Measurements from ENCODE around the gene FES.

The FES gene

DNA sequence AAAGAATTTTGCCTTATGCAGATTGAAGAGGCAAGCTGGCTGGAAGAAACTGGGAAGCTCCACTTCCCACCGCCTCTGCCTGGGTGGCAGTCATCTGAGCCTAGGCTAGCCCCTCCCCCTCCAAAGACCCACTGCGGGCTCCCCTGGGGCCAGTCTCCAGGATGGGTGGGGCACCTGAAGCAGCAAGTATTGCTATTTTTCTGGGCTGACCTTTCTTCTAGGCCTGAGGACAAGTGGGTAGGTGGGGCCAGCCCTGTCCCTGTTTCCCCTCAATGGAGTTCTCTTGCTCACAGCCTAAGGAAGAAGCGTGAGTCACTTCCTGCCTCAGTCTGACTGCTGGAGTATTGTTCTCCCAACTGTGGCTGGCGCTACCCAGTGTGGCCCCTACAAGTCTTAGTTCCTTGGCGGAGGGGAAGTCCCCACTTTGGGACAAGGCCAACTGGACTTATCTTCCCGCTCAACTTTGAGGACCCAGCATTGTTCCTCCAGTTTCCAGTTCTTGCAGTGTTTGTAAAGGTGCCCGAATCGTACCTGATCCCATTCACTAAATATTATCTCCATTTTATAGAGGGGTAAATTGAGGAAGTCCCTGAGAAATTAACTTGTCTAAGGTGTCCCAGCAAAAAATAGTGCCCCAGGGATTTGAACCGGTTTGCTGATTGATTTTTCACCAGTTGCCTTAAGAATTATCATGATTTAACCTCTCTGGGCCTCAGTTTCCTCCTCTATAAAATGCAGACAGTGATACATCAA lies 14.5 kb upstream of the FES start:
- TF ChIP-seq TAF1 (IDR thresholded peaks at IDR 0.05; ENCODE audit: borderline replicate concordance, insufficient read depth, low read length) (peak; percentile 76; the same call in 1 of the 2 replicates), FOXP2 (optimal IDR thresholded peaks at IDR 0.05; ENCODE audit: borderline replicate concordance, extremely low read depth, extremely low read length, insufficient read depth) (peak; percentile 28), SIN3A (IDR thresholded peaks at IDR 0.05; ENCODE audit: borderline replicate concordance, insufficient read depth, low read length) (peak; percentile 91; the same call in 1 of the 2 replicates), POLR2AphosphoS5 (IDR thresholded peaks at IDR 0.05; ENCODE audit: low read depth, low read length) (peak; percentile 75; the same call in 1 of the 2 replicates)
- TF ChIP-seq, protein P1, sequence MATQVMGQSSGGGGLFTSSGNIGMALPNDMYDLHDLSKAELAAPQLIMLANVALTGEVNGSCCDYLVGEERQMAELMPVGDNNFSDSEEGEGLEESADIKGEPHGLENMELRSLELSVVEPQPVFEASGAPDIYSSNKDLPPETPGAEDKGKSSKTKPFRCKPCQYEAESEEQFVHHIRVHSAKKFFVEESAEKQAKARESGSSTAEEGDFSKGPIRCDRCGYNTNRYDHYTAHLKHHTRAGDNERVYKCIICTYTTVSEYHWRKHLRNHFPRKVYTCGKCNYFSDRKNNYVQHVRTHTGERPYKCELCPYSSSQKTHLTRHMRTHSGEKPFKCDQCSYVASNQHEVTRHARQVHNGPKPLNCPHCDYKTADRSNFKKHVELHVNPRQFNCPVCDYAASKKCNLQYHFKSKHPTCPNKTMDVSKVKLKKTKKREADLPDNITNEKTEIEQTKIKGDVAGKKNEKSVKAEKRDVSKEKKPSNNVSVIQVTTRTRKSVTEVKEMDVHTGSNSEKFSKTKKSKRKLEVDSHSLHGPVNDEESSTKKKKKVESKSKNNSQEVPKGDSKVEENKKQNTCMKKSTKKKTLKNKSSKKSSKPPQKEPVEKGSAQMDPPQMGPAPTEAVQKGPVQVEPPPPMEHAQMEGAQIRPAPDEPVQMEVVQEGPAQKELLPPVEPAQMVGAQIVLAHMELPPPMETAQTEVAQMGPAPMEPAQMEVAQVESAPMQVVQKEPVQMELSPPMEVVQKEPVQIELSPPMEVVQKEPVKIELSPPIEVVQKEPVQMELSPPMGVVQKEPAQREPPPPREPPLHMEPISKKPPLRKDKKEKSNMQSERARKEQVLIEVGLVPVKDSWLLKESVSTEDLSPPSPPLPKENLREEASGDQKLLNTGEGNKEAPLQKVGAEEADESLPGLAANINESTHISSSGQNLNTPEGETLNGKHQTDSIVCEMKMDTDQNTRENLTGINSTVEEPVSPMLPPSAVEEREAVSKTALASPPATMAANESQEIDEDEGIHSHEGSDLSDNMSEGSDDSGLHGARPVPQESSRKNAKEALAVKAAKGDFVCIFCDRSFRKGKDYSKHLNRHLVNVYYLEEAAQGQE (IDR thresholded peaks at IDR 0.05; ENCODE audit: insufficient read depth in 1 of 2, low read depth in 2 of 2, low read length in 2 of 2), result peak in 1 of 2 experiments; percentile 52; a peak in 1 of 4 replicates

DNA sequence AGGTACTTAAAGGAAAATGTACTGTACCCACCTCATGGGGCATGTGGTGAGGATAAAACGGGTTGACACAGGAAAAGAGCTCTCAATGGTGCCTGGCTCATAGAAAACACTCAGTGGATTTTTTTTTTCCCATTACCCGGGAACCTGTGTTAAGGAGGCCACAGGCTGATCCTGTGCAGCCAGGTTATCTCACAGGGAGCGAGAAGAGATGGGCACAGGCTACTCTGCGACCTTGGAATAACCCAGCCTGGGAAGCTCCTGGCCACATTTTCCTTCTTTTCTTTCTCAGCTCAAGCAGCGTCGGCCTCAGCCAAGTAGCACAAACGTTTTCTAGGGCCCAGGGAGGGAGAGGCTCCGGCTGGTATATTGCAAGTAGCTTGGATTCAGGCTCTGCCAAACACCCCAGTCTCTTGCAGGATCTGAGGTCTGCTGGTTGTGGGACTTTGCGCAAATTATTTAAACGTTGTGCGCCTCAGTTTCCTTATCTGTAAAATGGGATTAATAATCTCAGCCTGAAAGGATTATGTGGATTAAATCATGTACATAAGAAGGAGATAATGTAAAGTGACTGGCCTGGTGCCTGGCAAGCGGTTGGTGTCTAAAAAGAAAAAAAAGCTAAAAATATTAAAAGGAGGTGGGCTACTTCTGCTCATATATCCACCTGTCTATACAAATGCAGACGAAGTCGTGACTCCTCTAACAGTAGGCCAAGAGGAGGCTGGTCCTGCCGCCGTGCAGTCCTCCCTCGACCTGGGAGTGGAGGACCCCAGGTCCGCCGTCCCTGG lies 13.8 kb upstream of the FES start:
- TF ChIP-seq POLR2AphosphoS5 (IDR thresholded peaks at IDR 0.05; ENCODE audit: low read depth, low read length), result no peak
- TF ChIP-seq TAF1 (IDR thresholded peaks at IDR 0.05; ENCODE audit: borderline replicate concordance, insufficient read depth, low read length), result peak; percentile 47; the same call in 1 of the 2 replicates

DNA sequence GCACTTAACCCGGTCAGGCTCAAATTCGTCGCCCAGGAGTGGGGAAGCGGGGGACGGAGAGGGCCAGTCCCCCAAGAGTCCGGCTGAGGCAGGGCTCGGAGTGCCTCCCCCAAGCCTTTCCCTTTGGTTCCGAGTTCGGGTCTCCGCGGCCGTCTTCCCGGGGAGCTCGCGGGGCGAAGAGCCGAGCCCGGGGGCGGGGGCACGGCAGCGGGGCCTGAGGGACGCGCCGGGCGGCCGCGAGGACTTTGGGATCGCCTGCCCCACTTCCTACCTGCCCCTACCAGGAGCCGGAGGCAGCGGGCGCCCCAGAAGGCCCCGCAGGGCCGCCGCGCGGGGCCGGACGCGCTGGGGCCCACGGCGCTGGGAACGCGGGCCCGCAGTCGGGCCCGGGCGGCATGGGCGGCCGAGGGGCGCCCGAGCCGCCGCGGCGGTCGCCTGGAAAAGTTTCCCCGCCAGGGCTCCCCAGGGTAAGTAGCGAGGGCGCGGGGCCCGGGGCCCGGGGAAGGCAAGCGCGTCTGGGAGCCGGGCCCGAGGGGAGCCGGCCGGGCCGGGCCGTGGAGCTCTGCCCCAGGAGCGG lies 13.1 kb upstream of the FES start:
- TF ChIP-seq, protein P1 (IDR thresholded peaks at IDR 0.05; ENCODE audit: insufficient read depth in 1 of 2, low read depth in 2 of 2, low read length in 2 of 2), result no peak
- TF ChIP-seq TAF1 (IDR thresholded peaks at IDR 0.05; ENCODE audit: borderline replicate concordance, insufficient read depth, low read length) (no peak), SIN3A (IDR thresholded peaks at IDR 0.05; ENCODE audit: borderline replicate concordance, insufficient read depth, low read length) (no peak), FOXP2 (optimal IDR thresholded peaks at IDR 0.05; ENCODE audit: borderline replicate concordance, extremely low read depth, extremely low read length, insufficient read depth) (no peak), POLR2AphosphoS5 (IDR thresholded peaks at IDR 0.05; ENCODE audit: low read depth, low read length) (no peak)

DNA sequence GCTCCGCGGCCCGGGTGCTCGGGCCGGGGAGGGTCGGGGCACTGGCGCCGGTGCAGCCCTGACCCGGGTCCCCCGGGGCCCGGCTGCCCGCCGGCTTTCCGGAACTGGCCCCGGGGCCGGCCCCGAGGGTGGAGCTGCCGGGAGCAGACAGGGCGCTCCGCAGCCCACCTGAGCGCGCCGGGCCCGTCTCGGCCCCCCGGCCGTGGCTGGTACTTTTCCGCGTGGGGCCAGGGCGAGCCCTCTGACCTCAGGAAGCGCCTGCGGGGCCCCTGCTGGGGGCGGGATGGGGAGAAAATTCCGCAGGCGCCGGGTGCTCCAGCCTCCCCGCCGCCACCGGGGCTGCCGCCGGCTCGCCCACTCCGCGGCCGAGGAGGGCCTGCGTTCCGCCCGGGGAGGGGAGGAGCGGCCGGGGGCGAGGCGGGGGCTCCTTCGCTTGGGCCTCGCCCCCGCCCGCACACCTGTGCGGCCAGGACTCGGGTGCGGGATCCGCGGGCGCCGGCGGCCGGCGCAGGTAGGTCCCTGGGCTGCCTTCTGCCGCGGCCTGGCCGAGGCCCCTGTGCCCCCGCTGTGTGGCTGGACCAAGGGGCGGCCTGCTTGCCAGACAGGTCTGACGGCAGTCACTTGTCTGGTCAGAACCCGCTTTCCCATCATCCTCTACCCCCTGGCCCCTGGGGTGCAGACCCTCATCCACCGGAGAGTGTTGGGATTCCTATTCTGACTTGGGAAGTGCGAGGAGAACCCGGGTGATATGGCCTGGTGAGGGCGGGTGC lies 12.4 kb upstream of the FES start:
- TF ChIP-seq SIN3A (IDR thresholded peaks at IDR 0.05; ENCODE audit: borderline replicate concordance, insufficient read depth, low read length) (no peak), FOXP2 (optimal IDR thresholded peaks at IDR 0.05; ENCODE audit: borderline replicate concordance, extremely low read depth, extremely low read length, insufficient read depth) (no peak), POLR2AphosphoS5 (IDR thresholded peaks at IDR 0.05; ENCODE audit: low read depth, low read length) (no peak), TAF1 (IDR thresholded peaks at IDR 0.05; ENCODE audit: borderline replicate concordance, insufficient read depth, low read length) (no peak)
- TF ChIP-seq, protein P1 (IDR thresholded peaks at IDR 0.05; ENCODE audit: insufficient read depth in 1 of 2, low read depth in 2 of 2, low read length in 2 of 2), result no peak
